ENCODE data around the gene SLCO3A1. TPM values are rescaled to one million over a fixed set of nuclear protein-coding genes. Genes with fewer than 3 reads are reported as not detected.

The SLCO3A1 gene
- 0.07 and 0.59 TPM in 2 replicates for total RNA-seq

DNA sequence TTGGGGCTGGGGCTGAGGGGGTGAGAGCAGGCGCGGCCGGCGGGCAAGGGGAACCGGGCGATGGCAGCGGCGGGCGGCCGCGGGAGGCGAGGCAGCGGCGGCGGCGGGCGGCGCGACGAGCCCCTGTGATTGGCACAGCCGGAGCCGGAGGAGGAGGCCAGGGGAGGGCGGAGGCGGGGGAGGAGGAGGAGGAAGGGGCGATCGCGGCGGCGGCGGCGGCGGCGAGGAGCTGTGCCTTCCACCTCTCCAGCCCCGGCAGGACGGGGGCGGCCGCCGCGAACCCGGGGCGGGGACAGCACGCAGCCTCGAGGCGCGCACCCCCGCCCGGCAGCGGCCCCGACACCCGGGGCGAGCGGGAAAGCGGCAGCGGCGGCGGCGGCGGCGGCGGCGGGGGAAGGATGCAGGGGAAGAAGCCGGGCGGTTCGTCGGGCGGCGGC, at the start of gene SLCO3A1:
Gene SLCO3A1, plus strand, starts transcription at position 198 of the 437 bp plus-strand sequence.

All from mammary microvascular endothelial cell (primary cell).